WTC11 (cell line): ENCODE measurements around the gene STAC. TPM values are rescaled to one million over a fixed set of nuclear protein-coding genes. Genes with fewer than 3 reads are reported as not detected.

Experiments used
- ATAC-seq: fragments of 200-7000 bp; cut with Tn5 transposase; 2 replicates; pipeline ENCODE4 v1.10.0; 2021; ENCODE audit warnings: mild to moderate bottlenecking, moderate library complexity
- CTCF ChIA-PET: fragments of 300-600 bp; sonication (Branson Sonifier 250); formaldehyde crosslinking; loops from one replicate; lab custom pipeline; 2021; ENCODE audit warnings: antibody characterized with exemption; lab: Charles Lee
- POLR2A ChIA-PET: fragments of 350-600 bp; sonication (Branson Sonifier 250); formaldehyde crosslinking; loops from one replicate; lab custom pipeline; 2021; ENCODE audit warnings: antibody characterized with exemption; lab: Charles Lee
- DNase-seq: peaks from one replicate; pipeline ENCODE4 v3.0.0; 2021; ENCODE audit warnings: low spot score
- H3K27ac Mint-ChIP-seq: 2 replicates; pipeline ENCODE4 v1.8.0; 2021; ENCODE audit warnings: mixed read lengths
- H3K27me3 Mint-ChIP-seq: 2 replicates; pipeline ENCODE4 v1.8.0; 2021; ENCODE audit warnings: low read depth, mild to moderate bottlenecking, moderate library complexity, mixed read lengths
- H3K36me3 Mint-ChIP-seq: 2 replicates; pipeline ENCODE4 v1.8.0; 2021; ENCODE audit warnings: mixed read lengths
- H3K4me1 Mint-ChIP-seq: 2 replicates; pipeline ENCODE4 v1.8.0; 2022; ENCODE audit warnings: mixed read lengths
- H3K4me3 Mint-ChIP-seq: 2 replicates; pipeline ENCODE4 v1.8.0; 2021; ENCODE audit warnings: mild to moderate bottlenecking, moderate library complexity, mixed read lengths
- H3K9me3 Mint-ChIP-seq: 2 replicates; pipeline ENCODE4 v1.8.0; 2021; ENCODE audit warnings: mixed read lengths
- AR ChIP-seq: fragments of 250-450 bp; sonication (Bioruptor Pico); IDR thresholded peaks from 2 replicates; pipeline ENCODE4 v1.9.0; 2021; ENCODE audit warnings: mild to moderate bottlenecking
- E2F1 ChIP-seq: sonication (generic); formaldehyde crosslinking; IDR thresholded peaks from 2 replicates; pipeline ENCODE4 v1.8.0; 2022; ENCODE audit warnings: mild to moderate bottlenecking, missing genetic modification reagents
- EMX1 ChIP-seq: fragments of 250-450 bp; sonication (Bioruptor Pico); IDR thresholded peaks from 2 replicates; pipeline ENCODE4 v1.8.0; 2021; ENCODE audit warnings: mild to moderate bottlenecking
- ETV6 ChIP-seq: sonication (generic); formaldehyde crosslinking; IDR thresholded peaks from 2 replicates; pipeline ENCODE4 v1.8.1; 2022; ENCODE audit warnings: mild to moderate bottlenecking, missing genetic modification reagents
- FOXJ3 ChIP-seq: sonication (generic); formaldehyde crosslinking; IDR thresholded peaks from 2 replicates; pipeline ENCODE4 v1.9.0; 2021; ENCODE audit warnings: missing genetic modification reagents, mild to moderate bottlenecking, borderline replicate concordance
- FOXK1 ChIP-seq: sonication (generic); formaldehyde crosslinking; IDR thresholded peaks from 2 replicates; pipeline ENCODE4 v1.8.0; 2022; ENCODE audit warnings: mild to moderate bottlenecking, moderate library complexity, missing genetic modification reagents
- GTF2I ChIP-seq: fragments of 250-450 bp; sonication (Bioruptor Pico); conservative IDR thresholded peaks from 2 replicates; pipeline ENCODE4 v1.4.0; 2021; ENCODE audit warnings: mild to moderate bottlenecking
- HMGA2 ChIP-seq: fragments of 250-450 bp; sonication (Bioruptor Pico); IDR thresholded peaks from 2 replicates; pipeline ENCODE4 v1.4.0; 2021; ENCODE audit warnings: mild to moderate bottlenecking, moderate library complexity
- NFATC4 ChIP-seq: fragments of 250-450 bp; sonication (Bioruptor Pico); IDR thresholded peaks from 2 replicates; pipeline ENCODE4 v1.9.0; 2021; ENCODE audit warnings: mild to moderate bottlenecking
- SMAD3 ChIP-seq: sonication (generic); formaldehyde crosslinking; IDR thresholded peaks from 2 replicates; pipeline ENCODE4 v1.8.0; 2022; ENCODE audit warnings: missing genetic modification reagents, mild to moderate bottlenecking, borderline replicate concordance
- TEAD4 ChIP-seq: sonication (generic); formaldehyde crosslinking; IDR thresholded peaks from 2 replicates; pipeline ENCODE4 v1.8.0; 2022; ENCODE audit warnings: mild to moderate bottlenecking, missing genetic modification reagents
- ZNF416 ChIP-seq: fragments of 250-450 bp; sonication (Bioruptor Pico); IDR thresholded peaks from 2 replicates; pipeline ENCODE4 v1.9.0; 2021; ENCODE audit warnings: mild to moderate bottlenecking, inconsistent platforms
- total RNA-seq: library from RNA; stranded (reverse); gene quantifications from 3 replicates; pipeline ENCODE4 v1.2.3, GENCODE V29; 2021
- TF ChIP-seq, protein P1 (sequence below): sonication (generic); formaldehyde crosslinking; IDR thresholded peaks from 2 replicates; pipeline ENCODE4 v1.8.1; 2022; ENCODE audit warnings: missing genetic modification reagents, borderline replicate concordance
- TF ChIP-seq, protein P2 (sequence below): sonication (generic); formaldehyde crosslinking; IDR thresholded peaks from 2 replicates; pipeline ENCODE4 v1.8.0; 2023; ENCODE audit warnings: missing genetic modification reagents
- TF ChIP-seq, protein P3 (sequence below): sonication (generic); formaldehyde crosslinking; IDR thresholded peaks from 2 replicates; pipeline ENCODE4 v1.8.0; 2022; ENCODE audit warnings: mild to moderate bottlenecking, missing genetic modification reagents
- TF ChIP-seq, protein P4 (sequence below): sonication (generic); formaldehyde crosslinking; IDR thresholded peaks from 2 replicates; pipeline ENCODE4 v1.8.0; 2023; ENCODE audit warnings: mild to moderate bottlenecking, missing genetic modification reagents
- TF ChIP-seq, protein P5 (sequence below): fragments of 250-450 bp; sonication (Bioruptor Pico); IDR thresholded peaks from 2 replicates; pipeline ENCODE4 v2.1.2; 2022; ENCODE audit warnings: mild to moderate bottlenecking, moderate library complexity
- TF ChIP-seq, protein P6 (sequence below): fragments of 250-450 bp; sonication (Bioruptor Pico); conservative IDR thresholded peaks from 2 replicates; pipeline ENCODE4 v1.9.0; 2021; ENCODE audit warnings: mild to moderate bottlenecking

The STAC gene
- total RNA-seq, 1 experiment from 2014 or later: 5.6 TPM

- TF ChIP-seq, protein P1, sequence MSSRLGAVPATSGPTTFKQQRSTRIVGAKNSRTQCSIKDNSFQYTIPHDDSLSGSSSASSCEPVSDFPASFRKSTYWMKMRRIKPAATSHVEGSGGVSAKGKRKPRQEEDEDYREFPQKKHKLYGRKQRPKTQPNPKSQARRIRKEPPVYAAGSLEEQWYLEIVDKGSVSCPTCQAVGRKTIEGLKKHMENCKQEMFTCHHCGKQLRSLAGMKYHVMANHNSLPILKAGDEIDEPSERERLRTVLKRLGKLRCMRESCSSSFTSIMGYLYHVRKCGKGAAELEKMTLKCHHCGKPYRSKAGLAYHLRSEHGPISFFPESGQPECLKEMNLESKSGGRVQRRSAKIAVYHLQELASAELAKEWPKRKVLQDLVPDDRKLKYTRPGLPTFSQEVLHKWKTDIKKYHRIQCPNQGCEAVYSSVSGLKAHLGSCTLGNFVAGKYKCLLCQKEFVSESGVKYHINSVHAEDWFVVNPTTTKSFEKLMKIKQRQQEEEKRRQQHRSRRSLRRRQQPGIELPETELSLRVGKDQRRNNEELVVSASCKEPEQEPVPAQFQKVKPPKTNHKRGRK (CRISPR knock-in tag): no peak
- TF ChIP-seq, all 79 proteins: peak for 0
Observed at GRCh38 chr3:36475558-36475957, 95.3 kb downstream of the STAC start (continued).

DNA sequence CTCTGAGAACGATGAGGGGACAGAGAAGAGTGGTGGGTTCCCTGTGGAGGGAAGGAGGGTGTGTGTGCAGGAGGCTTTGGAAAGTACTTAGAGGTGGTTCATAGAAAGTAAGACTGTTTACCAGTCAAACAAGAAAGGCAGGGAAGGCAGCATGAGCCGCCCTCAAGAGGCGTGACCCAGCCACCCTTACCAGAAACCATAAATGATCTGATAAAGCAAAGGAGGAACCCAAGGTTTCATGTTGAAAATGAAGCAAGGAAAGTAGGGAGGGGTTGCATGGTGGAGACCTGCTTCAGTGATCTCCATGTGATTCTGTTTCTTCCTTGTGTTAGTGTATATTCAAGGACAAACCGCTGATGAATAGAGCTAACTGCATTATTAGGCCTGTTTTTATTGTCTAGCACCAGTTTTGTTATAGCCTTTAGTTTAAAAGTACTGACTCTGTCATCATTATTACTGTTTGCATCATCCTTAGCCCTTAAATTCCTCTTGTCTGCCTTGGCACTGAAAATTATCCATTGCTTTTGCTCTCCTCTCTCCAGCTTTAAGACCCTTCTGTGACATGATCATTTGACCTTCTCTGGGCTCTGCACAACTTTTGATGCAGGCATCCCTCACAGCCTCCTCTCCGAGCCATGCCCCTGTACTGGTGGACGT, 96.1 kb downstream of the STAC start:
- CTCF ChIA-PET: no interaction called here
- ATAC-seq (no peak), DNase-seq (no peak)
- no peak overlapping the region for H3K4me3 Mint-ChIP-seq
- H3K27me3 Mint-ChIP-seq: no peaks in the 10 kb centered on the region
- peaks cover 4% of the 10 kb centered on the region for H3K4me1 Mint-ChIP-seq
- no peak overlapping the region for H3K27ac Mint-ChIP-seq
- H3K36me3 Mint-ChIP-seq: peaks cover 7% of the 10 kb centered on the region
- POLR2A ChIA-PET: no interaction called here
- H3K9me3 Mint-ChIP-seq: peaks cover 11% of the 10 kb centered on the region
- no peak for TF ChIP-seq NFATC4 (CRISPR knock-in tag)
- TF ChIP-seq, protein P2, sequence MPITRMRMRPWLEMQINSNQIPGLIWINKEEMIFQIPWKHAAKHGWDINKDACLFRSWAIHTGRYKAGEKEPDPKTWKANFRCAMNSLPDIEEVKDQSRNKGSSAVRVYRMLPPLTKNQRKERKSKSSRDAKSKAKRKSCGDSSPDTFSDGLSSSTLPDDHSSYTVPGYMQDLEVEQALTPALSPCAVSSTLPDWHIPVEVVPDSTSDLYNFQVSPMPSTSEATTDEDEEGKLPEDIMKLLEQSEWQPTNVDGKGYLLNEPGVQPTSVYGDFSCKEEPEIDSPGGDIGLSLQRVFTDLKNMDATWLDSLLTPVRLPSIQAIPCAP (CRISPR knock-in tag): no peak
- TF ChIP-seq EMX1 (CRISPR knock-in tag): no peak
- TF ChIP-seq, protein P3, sequence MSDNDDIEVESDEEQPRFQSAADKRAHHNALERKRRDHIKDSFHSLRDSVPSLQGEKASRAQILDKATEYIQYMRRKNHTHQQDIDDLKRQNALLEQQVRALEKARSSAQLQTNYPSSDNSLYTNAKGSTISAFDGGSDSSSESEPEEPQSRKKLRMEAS (CRISPR knock-in tag): no peak
- TF ChIP-seq FOXJ3 (CRISPR knock-in tag): no peak
- TF ChIP-seq, protein P4, sequence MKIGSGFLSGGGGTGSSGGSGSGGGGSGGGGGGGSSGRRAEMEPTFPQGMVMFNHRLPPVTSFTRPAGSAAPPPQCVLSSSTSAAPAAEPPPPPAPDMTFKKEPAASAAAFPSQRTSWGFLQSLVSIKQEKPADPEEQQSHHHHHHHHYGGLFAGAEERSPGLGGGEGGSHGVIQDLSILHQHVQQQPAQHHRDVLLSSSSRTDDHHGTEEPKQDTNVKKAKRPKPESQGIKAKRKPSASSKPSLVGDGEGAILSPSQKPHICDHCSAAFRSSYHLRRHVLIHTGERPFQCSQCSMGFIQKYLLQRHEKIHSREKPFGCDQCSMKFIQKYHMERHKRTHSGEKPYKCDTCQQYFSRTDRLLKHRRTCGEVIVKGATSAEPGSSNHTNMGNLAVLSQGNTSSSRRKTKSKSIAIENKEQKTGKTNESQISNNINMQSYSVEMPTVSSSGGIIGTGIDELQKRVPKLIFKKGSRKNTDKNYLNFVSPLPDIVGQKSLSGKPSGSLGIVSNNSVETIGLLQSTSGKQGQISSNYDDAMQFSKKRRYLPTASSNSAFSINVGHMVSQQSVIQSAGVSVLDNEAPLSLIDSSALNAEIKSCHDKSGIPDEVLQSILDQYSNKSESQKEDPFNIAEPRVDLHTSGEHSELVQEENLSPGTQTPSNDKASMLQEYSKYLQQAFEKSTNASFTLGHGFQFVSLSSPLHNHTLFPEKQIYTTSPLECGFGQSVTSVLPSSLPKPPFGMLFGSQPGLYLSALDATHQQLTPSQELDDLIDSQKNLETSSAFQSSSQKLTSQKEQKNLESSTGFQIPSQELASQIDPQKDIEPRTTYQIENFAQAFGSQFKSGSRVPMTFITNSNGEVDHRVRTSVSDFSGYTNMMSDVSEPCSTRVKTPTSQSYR (CRISPR knock-in tag): no peak

DNA sequence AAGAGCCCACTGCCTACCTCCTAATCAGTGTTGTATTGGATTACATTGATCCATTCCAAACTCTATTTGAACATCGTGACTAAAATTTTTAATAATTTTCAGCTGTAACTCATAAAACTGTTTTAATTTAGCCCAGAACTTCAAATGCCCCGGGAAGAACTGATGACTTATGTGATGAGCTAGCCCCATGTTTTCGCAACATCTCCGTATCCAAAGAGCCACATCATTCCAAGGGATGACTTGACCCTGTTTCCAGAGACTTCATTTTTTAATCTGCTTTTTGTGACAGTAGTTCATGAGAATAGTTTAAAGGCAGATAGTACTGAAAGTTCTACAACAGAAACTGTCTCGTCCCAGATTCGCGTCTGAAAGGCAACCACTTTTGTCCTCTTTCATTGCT, 97.4 kb downstream of the STAC start:
- H3K4me1 Mint-ChIP-seq: peaks cover 7% of the 10 kb centered on the region
- no peak overlapping the region for H3K27ac Mint-ChIP-seq
- ATAC-seq (no peak), DNase-seq (no peak)
- H3K36me3 Mint-ChIP-seq: peaks cover 7% of the 10 kb centered on the region
- peaks cover 11% of the 10 kb centered on the region for H3K9me3 Mint-ChIP-seq
- POLR2A ChIA-PET: no interaction called here
- no peak for TF ChIP-seq FOXJ3 (CRISPR knock-in tag)
- TF ChIP-seq ETV6: no peak
- TF ChIP-seq TEAD4 (CRISPR knock-in tag): no peak
- TF ChIP-seq AR (CRISPR knock-in tag): no peak
- TF ChIP-seq SMAD3 (CRISPR knock-in tag): no peak
- TF ChIP-seq E2F1 (CRISPR knock-in tag): no peak
- TF ChIP-seq, protein P5, sequence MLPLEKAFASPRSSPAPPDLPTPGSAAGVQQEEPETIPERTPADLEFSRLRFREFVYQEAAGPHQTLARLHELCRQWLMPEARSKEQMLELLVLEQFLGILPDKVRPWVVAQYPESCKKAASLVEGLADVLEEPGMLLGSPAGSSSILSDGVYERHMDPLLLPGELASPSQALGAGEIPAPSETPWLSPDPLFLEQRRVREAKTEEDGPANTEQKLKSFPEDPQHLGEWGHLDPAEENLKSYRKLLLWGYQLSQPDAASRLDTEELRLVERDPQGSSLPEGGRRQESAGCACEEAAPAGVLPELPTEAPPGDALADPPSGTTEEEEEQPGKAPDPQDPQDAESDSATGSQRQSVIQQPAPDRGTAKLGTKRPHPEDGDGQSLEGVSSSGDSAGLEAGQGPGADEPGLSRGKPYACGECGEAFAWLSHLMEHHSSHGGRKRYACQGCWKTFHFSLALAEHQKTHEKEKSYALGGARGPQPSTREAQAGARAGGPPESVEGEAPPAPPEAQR: no peak
- TF ChIP-seq, protein P6, sequence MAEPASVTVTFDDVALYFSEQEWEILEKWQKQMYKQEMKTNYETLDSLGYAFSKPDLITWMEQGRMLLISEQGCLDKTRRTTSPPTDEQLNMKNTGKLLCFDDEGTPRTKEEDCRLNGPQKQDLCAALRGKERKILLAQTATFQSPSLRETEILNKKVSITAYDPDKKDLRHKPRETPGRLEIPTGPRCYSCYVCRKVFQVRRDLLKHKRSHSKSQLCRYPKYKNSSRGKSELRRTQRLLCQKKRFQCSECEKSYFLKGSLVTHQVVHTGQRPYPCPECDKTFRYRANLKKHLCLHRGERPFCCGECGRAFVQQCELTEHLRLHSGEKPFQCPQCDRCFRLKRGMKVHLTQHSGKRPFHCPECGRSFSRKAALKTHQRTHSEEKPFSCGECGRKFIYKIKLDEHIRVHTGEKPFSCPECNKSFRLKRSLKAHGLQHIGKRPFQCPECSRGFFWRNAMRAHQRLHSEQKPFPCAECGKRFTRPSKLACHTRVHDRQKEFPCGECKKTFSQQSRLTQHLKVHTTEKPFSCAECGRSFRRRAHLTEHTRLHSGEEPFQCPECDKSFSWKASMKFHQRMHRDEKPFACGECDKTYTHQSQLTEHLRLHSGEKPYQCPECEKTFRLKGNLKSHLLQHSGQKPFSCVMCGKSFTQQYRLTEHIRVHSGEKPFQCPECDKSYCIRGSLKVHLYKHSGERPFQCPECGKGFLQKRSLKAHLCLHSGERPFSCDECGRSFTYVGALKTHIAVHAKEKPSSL (CRISPR knock-in tag): no peak
- no peak for TF ChIP-seq FOXK1
- TF ChIP-seq GTF2I (CRISPR knock-in tag): no peak
- no peak for TF ChIP-seq HMGA2
- no peak for TF ChIP-seq ZNF416 (CRISPR knock-in tag)
- no peaks in the 10 kb centered on the region for H3K27me3 Mint-ChIP-seq
- H3K4me3 Mint-ChIP-seq: no peak overlapping the region
- CTCF ChIA-PET: no interaction called here
